ENCODE results near the gene KPRP. TPM values are rescaled to one million over a fixed set of nuclear protein-coding genes. Genes with fewer than 3 reads are reported as not detected.

Gene KPRP
- total and polyA plus RNA-seq, 2 experiments from 2014 or later: not detected

GRCh38 chr1:152774875-152775274 lies 17.1 kb downstream of the KPRP start, which contains the start of gene LCE1F:
Gene LCE1F, plus strand, starts transcription at chr1:152775140. Its CDS starts 1,232 bp downstream, at chr1:152776372.
- no peak for TF ChIP-seq EZH2phosphoT487 (IDR thresholded peaks at IDR 0.05; ENCODE audit: low read depth, severe bottlenecking, unreplicated experiment)
- TF ChIP-seq, protein P1, sequence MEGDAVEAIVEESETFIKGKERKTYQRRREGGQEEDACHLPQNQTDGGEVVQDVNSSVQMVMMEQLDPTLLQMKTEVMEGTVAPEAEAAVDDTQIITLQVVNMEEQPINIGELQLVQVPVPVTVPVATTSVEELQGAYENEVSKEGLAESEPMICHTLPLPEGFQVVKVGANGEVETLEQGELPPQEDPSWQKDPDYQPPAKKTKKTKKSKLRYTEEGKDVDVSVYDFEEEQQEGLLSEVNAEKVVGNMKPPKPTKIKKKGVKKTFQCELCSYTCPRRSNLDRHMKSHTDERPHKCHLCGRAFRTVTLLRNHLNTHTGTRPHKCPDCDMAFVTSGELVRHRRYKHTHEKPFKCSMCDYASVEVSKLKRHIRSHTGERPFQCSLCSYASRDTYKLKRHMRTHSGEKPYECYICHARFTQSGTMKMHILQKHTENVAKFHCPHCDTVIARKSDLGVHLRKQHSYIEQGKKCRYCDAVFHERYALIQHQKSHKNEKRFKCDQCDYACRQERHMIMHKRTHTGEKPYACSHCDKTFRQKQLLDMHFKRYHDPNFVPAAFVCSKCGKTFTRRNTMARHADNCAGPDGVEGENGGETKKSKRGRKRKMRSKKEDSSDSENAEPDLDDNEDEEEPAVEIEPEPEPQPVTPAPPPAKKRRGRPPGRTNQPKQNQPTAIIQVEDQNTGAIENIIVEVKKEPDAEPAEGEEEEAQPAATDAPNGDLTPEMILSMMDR (IDR thresholded peaks at IDR 0.05; ENCODE audit: poor library complexity): no peak
- no peak for TF ChIP-seq EZH2 (IDR thresholded peaks at IDR 0.05; ENCODE audit: borderline replicate concordance)
- no peaks in the 10 kb centered on the region for H3K79me2 ChIP-seq
- H3K27ac ChIP-seq: no peak within 1 kb of the TSS
- DNase-seq (ENCODE audit: low spot score): no peak
- no peaks in the 10 kb centered on the region for H4K20me1 ChIP-seq (ENCODE audit: insufficient read depth, poor library complexity, severe bottlenecking)
- peaks cover 5% of the 10 kb centered on the region for H3K9me3 ChIP-seq (ENCODE audit: low read depth)
- no peaks in the 10 kb centered on the region for H3K36me3 ChIP-seq (replicated peaks; ENCODE audit: insufficient read depth, low read depth)
- H2AFZ ChIP-seq: no peak within 1 kb of the TSS
- H3K9me2 ChIP-seq (replicated peaks; ENCODE audit: insufficient read depth): no peaks in the 10 kb centered on the region
- no peaks in the 10 kb centered on the region for H3K27me3 ChIP-seq
- no peak within 1 kb of the TSS for H3K4me2 ChIP-seq
- no peaks in the 10 kb centered on the region for H3K4me1 ChIP-seq (ENCODE audit: insufficient read depth)
- WGBS (ENCODE audit: low lambda C conversion rate, missing lambda C conversion rate): 37% methylated on average over 6 of the region's 6 CpGs
- H3K4me3 ChIP-seq: no peak within 1 kb of the TSS

DNA sequence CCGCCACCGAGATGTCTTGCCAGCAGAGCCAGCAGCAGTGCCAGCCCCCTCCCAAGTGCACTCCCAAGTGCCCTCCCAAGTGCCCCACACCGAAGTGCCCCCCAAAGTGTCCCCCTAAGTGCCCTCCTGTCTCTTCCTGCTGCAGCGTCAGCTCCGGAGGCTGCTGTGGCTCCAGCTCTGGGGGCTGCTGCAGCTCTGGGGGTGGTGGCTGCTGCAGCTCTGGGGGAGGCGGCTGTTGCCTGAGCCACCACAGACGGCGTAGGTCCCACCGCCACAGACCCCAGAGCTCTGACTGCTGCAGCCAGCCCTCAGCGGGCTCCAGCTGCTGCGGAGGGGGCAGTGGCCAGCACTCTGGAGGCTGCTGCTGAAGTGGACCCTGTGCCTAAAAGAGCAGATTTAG lies 18.5 kb downstream of the KPRP start:
- Histone ChIP-seq H3K36me3 (replicated peaks; ENCODE audit: insufficient read depth, low read depth) (no peaks in the 10 kb centered on the region), H2AFZ (no peak overlapping the region), H3K27me3 (no peaks in the 10 kb centered on the region), H4K20me1 (ENCODE audit: insufficient read depth, poor library complexity, severe bottlenecking) (no peaks in the 10 kb centered on the region), H3K9me2 (replicated peaks; ENCODE audit: insufficient read depth) (no peaks in the 10 kb centered on the region), H3K79me2 (no peaks in the 10 kb centered on the region), H3K4me1 (ENCODE audit: insufficient read depth) (no peaks in the 10 kb centered on the region), H3K9me3 (ENCODE audit: low read depth) (peaks cover 5% of the 10 kb centered on the region), H3K27ac (no peak overlapping the region), H3K4me3 (no peak overlapping the region), H3K4me2 (no peak overlapping the region)
- TF ChIP-seq, protein P1 (IDR thresholded peaks at IDR 0.05; ENCODE audit: poor library complexity): no peak
- TF ChIP-seq EZH2 (IDR thresholded peaks at IDR 0.05; ENCODE audit: borderline replicate concordance) (no peak), EZH2phosphoT487 (IDR thresholded peaks at IDR 0.05; ENCODE audit: low read depth, severe bottlenecking, unreplicated experiment) (no peak)
- WGBS (ENCODE audit: low lambda C conversion rate, missing lambda C conversion rate): 70% methylated on average over 11 of the region's 11 CpGs
- DNase-seq (ENCODE audit: low spot score): no peak

DNA sequence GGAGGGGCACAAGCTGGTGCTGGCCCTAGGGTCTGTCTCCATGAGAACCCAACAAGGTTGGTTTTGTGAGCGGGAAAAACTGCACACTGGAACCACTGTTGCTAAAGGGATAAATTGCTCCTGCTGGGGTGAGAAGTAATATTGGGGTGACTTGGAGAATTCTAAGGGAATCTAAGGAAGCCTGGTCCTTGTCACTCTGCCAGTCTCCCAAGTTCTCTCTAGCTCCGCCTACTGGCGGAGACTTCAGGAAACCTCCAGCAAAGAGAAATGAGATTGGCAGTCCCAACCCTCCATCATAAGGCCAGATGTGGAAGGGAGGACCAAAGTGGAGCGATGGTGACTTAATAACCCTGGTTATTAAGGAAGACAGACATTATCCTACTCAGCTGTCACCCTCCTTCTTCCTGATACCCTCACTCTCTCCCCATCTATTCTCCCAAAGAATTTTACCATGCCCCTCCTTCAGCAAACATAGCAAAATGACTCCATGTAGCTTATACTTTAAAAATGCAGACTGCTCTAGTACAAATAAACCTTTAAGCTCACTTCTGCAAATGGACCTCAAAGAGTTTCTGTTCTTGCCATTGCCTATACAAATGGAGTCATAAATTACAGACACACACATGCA lies 19.8 kb downstream of the KPRP start:
- H2AFZ ChIP-seq: no peak overlapping the region
- no peak for TF ChIP-seq EZH2phosphoT487 (IDR thresholded peaks at IDR 0.05; ENCODE audit: low read depth, severe bottlenecking, unreplicated experiment)
- TF ChIP-seq, protein P1 (IDR thresholded peaks at IDR 0.05; ENCODE audit: poor library complexity): no peak
- TF ChIP-seq EZH2 (IDR thresholded peaks at IDR 0.05; ENCODE audit: borderline replicate concordance): no peak
- H3K79me2 ChIP-seq: no peaks in the 10 kb centered on the region

More for the DNA sequence above, 19.8 kb downstream of the KPRP start:
- Histone ChIP-seq H3K4me2 (no peak overlapping the region), H3K4me3 (no peak overlapping the region), H3K27me3 (no peaks in the 10 kb centered on the region), H3K36me3 (replicated peaks; ENCODE audit: insufficient read depth, low read depth) (no peaks in the 10 kb centered on the region), H4K20me1 (ENCODE audit: insufficient read depth, poor library complexity, severe bottlenecking) (no peaks in the 10 kb centered on the region), H3K9me3 (ENCODE audit: low read depth) (peaks cover 5% of the 10 kb centered on the region), H3K27ac (no peak overlapping the region), H3K9me2 (replicated peaks; ENCODE audit: insufficient read depth) (no peaks in the 10 kb centered on the region), H3K4me1 (ENCODE audit: insufficient read depth) (no peaks in the 10 kb centered on the region)
- no peak for DNase-seq (ENCODE audit: low spot score)
- 58% methylated on average over 4 of the region's 4 CpGs for WGBS (ENCODE audit: low lambda C conversion rate, missing lambda C conversion rate)
